GM20000 (cell line): Measurements from ENCODE around the gene LCLAT1.

Experiments
- DNase-seq: peaks from one replicate; pipeline ENCODE4 v3.0.0; 2012; ENCODE audit warnings: low spot score
- TF ChIP-seq, protein P1 (sequence below): IDR thresholded peaks from 2 replicates; pipeline ENCODE4 v1.5.1; 2012; ENCODE audit warnings: mild to moderate bottlenecking, control low read depth; ENCODE audit errors: extremely low read depth, missing control alignments

LCLAT1 gene

DNA sequence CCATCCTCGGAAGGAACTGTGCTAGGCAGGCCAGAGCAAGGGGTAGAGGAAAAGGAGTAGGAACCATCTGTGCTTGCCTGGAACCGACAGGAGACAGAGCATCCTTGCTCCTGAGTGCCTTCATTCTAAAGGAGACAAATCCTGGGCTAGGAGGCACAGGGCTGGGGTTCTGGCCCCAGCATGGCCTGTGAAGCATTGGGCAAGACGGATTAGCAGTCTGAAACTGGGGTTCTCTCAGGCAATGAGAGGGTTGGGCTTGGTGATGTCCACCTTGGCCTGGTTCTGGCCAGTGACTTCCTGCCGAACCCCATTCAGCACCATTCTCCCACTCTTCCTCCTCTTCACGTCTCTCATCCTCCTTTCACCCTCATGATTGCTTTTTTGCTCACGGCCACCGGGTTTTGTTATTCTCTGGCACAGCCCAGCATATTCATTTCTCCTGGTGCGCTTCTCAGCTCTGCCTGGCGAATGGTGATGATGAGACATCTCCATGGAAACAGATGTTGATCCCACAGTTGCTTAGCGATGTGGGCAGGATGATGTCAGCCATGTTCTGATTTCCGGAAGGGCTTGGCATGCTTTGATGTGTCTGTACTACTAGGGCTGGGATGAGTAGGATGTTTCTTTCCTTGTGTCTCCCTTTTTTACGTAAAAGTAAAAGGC is 232.5 kb downstream of the LCLAT1 start:
- no peak for DNase-seq
- TF ChIP-seq, protein P1, sequence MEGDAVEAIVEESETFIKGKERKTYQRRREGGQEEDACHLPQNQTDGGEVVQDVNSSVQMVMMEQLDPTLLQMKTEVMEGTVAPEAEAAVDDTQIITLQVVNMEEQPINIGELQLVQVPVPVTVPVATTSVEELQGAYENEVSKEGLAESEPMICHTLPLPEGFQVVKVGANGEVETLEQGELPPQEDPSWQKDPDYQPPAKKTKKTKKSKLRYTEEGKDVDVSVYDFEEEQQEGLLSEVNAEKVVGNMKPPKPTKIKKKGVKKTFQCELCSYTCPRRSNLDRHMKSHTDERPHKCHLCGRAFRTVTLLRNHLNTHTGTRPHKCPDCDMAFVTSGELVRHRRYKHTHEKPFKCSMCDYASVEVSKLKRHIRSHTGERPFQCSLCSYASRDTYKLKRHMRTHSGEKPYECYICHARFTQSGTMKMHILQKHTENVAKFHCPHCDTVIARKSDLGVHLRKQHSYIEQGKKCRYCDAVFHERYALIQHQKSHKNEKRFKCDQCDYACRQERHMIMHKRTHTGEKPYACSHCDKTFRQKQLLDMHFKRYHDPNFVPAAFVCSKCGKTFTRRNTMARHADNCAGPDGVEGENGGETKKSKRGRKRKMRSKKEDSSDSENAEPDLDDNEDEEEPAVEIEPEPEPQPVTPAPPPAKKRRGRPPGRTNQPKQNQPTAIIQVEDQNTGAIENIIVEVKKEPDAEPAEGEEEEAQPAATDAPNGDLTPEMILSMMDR: no peak

DNA sequence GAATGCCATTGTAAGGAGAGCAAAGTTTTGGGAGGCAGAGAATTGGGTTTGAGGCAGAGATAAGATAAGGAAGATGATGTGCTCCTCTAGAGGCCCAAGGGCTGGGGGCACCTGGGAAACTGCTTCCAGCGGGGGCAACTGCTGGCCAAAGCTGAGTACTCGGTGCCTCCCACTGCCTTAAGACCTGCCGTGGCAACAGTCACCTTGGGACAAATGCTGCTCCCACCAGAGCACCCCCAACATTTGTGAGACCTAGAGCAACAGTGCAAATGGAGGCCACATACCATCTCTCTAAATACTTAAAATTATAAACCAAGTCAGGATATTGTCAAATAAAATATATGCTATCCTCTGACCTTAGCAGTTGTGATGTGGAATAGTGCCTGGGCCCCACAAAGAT is 233.1 kb downstream of the LCLAT1 start:
- TF ChIP-seq, protein P1: no peak
- DNase-seq: no peak

DNA sequence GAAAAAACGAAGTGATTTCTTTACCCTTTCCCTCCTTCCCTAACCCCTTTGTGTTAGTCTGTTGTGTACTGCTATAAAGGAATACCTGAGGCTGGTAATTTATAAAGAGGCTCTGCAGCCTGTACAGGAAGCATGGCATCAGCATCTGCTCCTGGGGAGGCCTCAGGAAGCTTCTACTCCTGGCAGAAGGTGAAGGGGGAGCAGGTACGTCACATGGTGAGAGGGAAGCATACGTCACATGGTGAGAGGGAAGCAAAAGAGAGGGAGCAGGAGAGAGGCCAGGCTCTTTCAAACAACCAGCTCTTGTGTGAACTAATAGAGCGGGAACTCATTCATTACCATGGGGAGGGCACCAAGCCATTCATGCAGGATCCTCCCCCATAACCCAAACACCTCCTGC is 234.0 kb downstream of the LCLAT1 start:
- TF ChIP-seq, protein P1: no peak

DNA sequence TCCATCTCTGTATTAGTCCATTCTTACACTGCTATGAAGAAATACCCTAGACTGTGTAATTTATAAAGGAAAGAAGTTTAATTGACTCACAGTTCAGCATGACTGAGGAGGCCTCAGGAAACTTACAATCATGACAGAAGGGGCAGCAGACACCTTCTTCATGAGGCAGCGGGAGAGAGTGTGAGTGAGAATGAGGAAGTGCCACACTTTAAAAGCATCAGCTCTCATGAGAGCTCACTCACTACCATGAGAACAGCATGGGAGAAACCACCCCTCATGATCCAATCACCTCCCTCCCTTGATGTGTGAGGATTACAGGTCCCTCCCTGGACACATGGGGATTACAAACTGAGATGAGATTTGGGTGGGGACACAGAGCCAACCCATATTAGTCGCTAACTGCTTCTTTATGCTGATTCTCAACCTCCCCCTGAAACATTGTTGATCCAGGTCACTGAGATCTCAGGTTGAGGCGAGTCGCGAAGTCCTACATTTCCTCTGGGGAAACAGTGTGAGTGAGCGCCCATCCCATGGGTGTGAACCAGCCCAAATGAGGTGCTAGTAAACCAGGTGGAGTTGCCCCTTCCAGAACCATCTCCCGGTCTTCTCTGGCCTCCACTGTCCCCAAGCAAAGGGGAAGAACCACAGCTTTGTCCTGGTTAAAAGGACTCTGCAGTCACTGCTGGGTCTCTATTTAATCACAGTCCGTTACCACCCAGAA is 236.3 kb downstream of the LCLAT1 start:
- TF ChIP-seq, protein P1: no peak
- DNase-seq: no peak

More for the DNA sequence above, 234.0 kb downstream of the LCLAT1 start:
- DNase-seq: no peak

DNA sequence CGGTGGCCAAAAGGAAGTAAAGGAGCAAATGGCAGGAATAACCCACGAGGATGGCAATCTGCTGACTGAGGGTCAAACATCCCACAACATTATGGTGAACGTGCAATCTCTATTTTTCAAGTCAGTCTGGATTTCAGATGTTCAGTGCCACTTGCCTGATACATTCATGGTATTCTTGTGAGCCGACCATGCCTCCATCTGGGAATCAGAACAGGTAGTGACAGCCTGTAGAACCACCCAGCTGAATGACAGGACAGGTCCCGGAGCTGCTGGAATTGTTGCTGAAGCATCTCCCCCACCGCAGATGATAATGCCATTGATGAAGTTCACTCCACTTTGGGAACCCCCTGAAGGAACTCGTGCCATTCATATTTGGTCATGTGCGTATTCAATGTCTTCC is 237.0 kb downstream of the LCLAT1 start:
- DNase-seq: no peak
- TF ChIP-seq, protein P1: no peak

DNA sequence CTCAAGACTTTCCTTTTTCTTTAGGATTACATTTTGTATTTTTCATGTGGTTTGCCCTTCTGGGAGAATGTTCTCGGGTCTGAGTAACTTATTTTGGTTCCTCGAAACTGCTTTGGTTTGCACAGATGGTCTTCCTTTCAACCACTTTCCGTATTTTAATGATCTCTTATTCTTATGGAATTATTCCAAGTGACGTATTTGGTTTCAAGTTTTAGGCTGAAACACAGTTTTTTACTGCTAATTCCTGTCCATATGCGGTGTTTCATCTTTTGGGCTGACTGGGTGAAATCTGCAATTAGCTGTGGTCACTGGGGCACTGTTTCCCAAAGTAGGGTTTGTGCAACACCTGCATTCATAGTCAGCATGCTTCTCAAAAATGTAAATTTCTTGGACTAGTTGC is 237.5 kb downstream of the LCLAT1 start:
- no peak for DNase-seq
- TF ChIP-seq, protein P1: no peak

- DNase-seq: no peak
- TF ChIP-seq, protein P1: no peak
Observed at GRCh38 chr2:30684996-30685395, 237.9 kb downstream of the LCLAT1 start.
